Measurements from ENCODE around the gene TMEM132A. TPM values are rescaled to one million over a fixed set of nuclear protein-coding genes. Genes with fewer than 3 reads are reported as not detected.

Gene TMEM132A
- total RNA-seq, 1 donor from 2014 or later, result 218 TPM

DNA sequence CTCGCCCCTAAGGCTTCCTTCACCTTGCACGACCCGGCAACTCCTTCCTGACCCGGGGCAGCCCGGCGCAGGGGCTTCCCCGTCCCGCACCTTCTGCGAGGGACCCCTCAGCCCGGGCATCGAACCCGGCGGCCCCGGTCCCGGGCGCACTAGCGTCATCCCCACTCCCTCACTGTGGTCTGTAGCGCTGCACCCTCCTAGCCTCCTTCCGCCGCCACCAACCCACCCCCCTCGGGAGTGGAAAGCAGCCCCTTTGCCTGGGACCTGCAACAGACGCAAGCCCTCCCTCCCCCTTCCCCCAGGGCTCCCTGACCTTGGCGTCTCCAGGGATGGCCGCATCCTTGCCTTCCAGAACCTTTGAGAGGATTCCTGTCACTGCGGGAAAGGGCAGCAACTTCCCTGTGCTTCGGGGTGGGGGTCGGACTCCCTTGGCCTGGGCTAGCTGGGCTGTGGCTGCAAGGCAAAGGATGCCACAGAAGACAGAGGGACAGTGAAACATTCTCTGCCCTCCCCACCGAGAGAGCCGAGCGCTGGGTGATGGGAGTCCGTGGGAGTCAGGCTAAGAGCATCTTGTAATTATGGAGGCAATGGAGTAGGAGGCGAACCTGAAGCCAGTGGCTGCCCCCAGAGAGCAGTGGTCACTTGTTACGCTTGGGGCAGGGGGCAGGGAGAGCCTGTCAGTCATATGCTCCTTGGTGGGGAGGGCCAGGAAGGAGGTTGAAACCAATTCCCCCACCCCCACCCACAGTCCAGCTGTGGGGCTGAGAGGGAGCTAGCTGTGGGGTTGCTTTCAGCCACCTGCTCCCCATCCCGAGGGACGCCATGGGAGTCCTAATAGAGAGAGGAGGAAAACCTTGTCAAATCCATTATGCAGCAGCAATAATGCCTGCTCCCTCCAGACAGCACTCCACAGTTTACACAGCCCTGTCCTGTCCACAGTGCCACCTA lies 920 bp downstream of the TMEM132A start:
- peak overlapping the region; percentile 97 for H3K4me3 Mint-ChIP-seq
- peak overlapping the region; percentile 23 for H3K27ac Mint-ChIP-seq
- DNase-seq (ENCODE audit: extremely low spot score, unreplicated experiment), result no peak
- H3K4me1 Mint-ChIP-seq (ENCODE audit: unreplicated experiment), result peaks cover 15% of the 10 kb centered on the region
- H3K36me3 Mint-ChIP-seq, result peaks cover 12% of the 10 kb centered on the region
- TF ChIP-seq CTCF (conservative IDR thresholded peaks at IDR 0.05), result no peak
- no peaks in the 10 kb centered on the region for H3K27me3 Mint-ChIP-seq
- no peaks in the 10 kb centered on the region for H3K9me3 Mint-ChIP-seq

- no peaks in the 10 kb centered on the region for H3K27me3 Mint-ChIP-seq
- peaks cover 15% of the 10 kb centered on the region for H3K4me1 Mint-ChIP-seq (ENCODE audit: unreplicated experiment)
- peak overlapping the region; percentile 23 for H3K27ac Mint-ChIP-seq
- H3K4me3 Mint-ChIP-seq, result peak overlapping the region; percentile 97
- TF ChIP-seq CTCF (conservative IDR thresholded peaks at IDR 0.05), result no peak
- no peaks in the 10 kb centered on the region for H3K9me3 Mint-ChIP-seq
- H3K36me3 Mint-ChIP-seq, result peaks cover 12% of the 10 kb centered on the region
- DNase-seq (ENCODE audit: extremely low spot score, unreplicated experiment), result no peak
Measured at GRCh38 chr11:60925868-60926267, 1.6 kb downstream of the TMEM132A start.

- H3K4me1 Mint-ChIP-seq (ENCODE audit: unreplicated experiment), result peaks cover 15% of the 10 kb centered on the region
- H3K36me3 Mint-ChIP-seq, result peaks cover 12% of the 10 kb centered on the region
- no peak for DNase-seq (ENCODE audit: extremely low spot score, unreplicated experiment)
- no peaks in the 10 kb centered on the region for H3K9me3 Mint-ChIP-seq
- no peak for TF ChIP-seq CTCF (conservative IDR thresholded peaks at IDR 0.05)
- no peak overlapping the region for H3K27ac Mint-ChIP-seq
- peak overlapping the region; percentile 97 for H3K4me3 Mint-ChIP-seq
- H3K27me3 Mint-ChIP-seq, result no peaks in the 10 kb centered on the region
Measured at GRCh38 chr11:60926500-60926899, 2.2 kb downstream of the TMEM132A start.

DNA sequence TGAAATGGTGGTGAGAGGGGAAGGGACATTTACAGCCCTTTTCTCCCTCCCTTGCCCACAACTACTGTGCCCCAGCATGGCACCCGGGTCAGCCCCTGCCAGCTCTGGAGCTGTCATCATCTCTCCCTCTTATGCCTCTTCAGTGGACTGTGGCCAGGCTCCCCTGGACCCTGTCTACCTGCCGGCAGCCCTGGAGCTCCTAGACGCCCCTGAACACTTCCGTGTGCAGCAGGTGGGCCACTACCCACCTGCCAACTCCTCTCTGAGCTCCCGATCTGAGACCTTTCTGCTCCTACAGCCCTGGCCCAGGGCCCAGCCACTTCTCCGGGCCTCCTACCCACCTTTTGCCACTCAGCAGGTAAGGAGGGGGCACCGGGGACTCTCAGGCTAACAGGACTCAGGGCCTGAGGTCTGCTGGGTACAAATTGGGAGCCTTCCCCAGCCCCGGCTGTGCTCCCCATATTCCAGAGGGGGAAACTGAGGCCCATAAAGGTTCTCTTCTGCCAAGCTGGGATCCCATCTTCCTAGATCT lies 2.9 kb downstream of the TMEM132A start:
- no peak overlapping the region for H3K27ac Mint-ChIP-seq
- TF ChIP-seq CTCF (conservative IDR thresholded peaks at IDR 0.05), result no peak
- H3K9me3 Mint-ChIP-seq, result no peaks in the 10 kb centered on the region
- peaks cover 12% of the 10 kb centered on the region for H3K36me3 Mint-ChIP-seq
- DNase-seq (ENCODE audit: extremely low spot score, unreplicated experiment), result no peak
- H3K4me3 Mint-ChIP-seq, result peak overlapping the region; percentile 97
- peaks cover 15% of the 10 kb centered on the region for H3K4me1 Mint-ChIP-seq (ENCODE audit: unreplicated experiment)
- H3K27me3 Mint-ChIP-seq, result no peaks in the 10 kb centered on the region

DNA sequence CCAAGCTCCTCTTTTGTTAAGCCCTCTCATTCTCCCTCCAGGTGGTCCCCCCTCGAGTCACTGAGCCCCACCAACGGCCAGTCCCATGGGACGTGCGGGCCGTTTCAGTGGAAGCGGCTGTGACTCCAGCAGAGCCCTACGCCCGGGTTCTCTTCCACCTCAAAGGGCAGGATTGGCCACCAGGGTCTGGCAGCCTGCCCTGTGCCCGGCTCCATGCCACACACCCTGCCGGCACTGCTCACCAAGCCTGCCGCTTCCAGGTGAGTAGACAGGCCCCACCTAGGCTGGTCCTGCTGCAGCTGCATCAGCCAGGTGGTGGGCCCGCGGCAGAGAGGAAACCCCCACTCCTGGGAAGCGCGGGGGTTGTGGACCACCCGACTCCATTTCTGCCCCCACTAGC lies 3.3 kb downstream of the TMEM132A start:
- Mint-ChIP-seq H3K4me1 (ENCODE audit: unreplicated experiment) (peaks cover 11% of the 10 kb centered on the region), H3K4me3 (no peak overlapping the region), H3K9me3 (no peaks in the 10 kb centered on the region), H3K27ac (no peak overlapping the region), H3K27me3 (no peaks in the 10 kb centered on the region), H3K36me3 (peaks cover 8% of the 10 kb centered on the region)
- DNase-seq (ENCODE audit: extremely low spot score, unreplicated experiment), result no peak
- TF ChIP-seq CTCF (conservative IDR thresholded peaks at IDR 0.05), result no peak

Data from type B pancreatic cell (in vitro differentiated cells).